DOHH2 (cell line): ENCODE measurements around the gene RPL37A.

Experiments
- H3F3A ChIP-seq: fragments of 200-600 bp; sonication (generic), shearing (Covaris generic); 2 replicates; pipeline ENCODE4 v1.6.0; 2016; ENCODE audit warnings: antibody characterized with exemption, mild to moderate bottlenecking; ENCODE audit not compliant: control insufficient read depth, insufficient read depth
- H3K27ac ChIP-seq: fragments of 200-600 bp; sonication (generic); 2 replicates; pipeline ENCODE4 v1.5.1; 2014; ENCODE audit warnings: low read depth, mild to moderate bottlenecking, low read length, moderate library complexity
- H3K27me3 ChIP-seq: fragments of 200-600 bp; sonication (generic); 2 replicates; pipeline ENCODE4 v1.6.1; 2014; ENCODE audit warnings: mild to moderate bottlenecking, low read length, mixed read lengths; ENCODE audit not compliant: control insufficient read depth
- H3K36me3 ChIP-seq: fragments of 200-600 bp; sonication (generic); 2 replicates; pipeline ENCODE4 v1.6.1; 2014; ENCODE audit warnings: mild to moderate bottlenecking, low read length, moderate library complexity, mixed read lengths; ENCODE audit not compliant: control insufficient read depth
- H3K4me1 ChIP-seq: fragments of 200-600 bp; sonication (generic); 2 replicates; pipeline ENCODE4 v1.6.1; 2014; ENCODE audit warnings: mild to moderate bottlenecking, low read length, mixed read lengths; ENCODE audit not compliant: control insufficient read depth
- H3K4me2 ChIP-seq: fragments of 200-600 bp; sonication (generic); 2 replicates; pipeline ENCODE4 v1.6.0; 2014; ENCODE audit warnings: mild to moderate bottlenecking, low read length, moderate library complexity
- H3K4me3 ChIP-seq: fragments of 200-600 bp; sonication (generic); 2 replicates; pipeline ENCODE4 v1.5.1; 2014; ENCODE audit warnings: mild to moderate bottlenecking, low read length, mixed read lengths
- H3K79me2 ChIP-seq: fragments of 200-600 bp; sonication (generic); 2 replicates; pipeline ENCODE4 v1.6.1; 2014; ENCODE audit warnings: mild to moderate bottlenecking, low read length, mixed read lengths; ENCODE audit not compliant: control insufficient read depth
- H3K9me2 ChIP-seq: fragments of 200-600 bp; sonication (generic); replicated peaks from 2 replicates; pipeline ENCODE4 v1.6.1; 2014; ENCODE audit warnings: mild to moderate bottlenecking, low read length, mixed read lengths; ENCODE audit not compliant: control insufficient read depth
- H3K9me3 ChIP-seq: fragments of 200-600 bp; sonication (generic); 2 replicates; pipeline ENCODE4 v1.6.1; 2014; ENCODE audit warnings: antibody characterized with exemption, low read length, mixed read lengths; ENCODE audit not compliant: control insufficient read depth, insufficient read depth
- H4K20me1 ChIP-seq: fragments of 200-600 bp; sonication (generic); 2 replicates; pipeline ENCODE4 v1.6.0; 2014; ENCODE audit warnings: low read depth, mild to moderate bottlenecking, antibody characterized with exemption, low read length, moderate library complexity; ENCODE audit not compliant: control insufficient read depth, insufficient read depth
- EZH2phosphoT487 ChIP-seq: fragments of 200-600 bp; sonication (generic); IDR thresholded peaks from 2 replicates; pipeline ENCODE4 v1.6.1; 2017; ENCODE audit warnings: borderline replicate concordance, mild to moderate bottlenecking, antibody characterized with exemption, low read length, moderate library complexity, mixed read lengths
- TF ChIP-seq, protein P1 (sequence below): fragments of 200-600 bp; sonication (generic); IDR thresholded peaks from one replicate; pipeline ENCODE4 v1.5.1; 2014; ENCODE audit warnings: antibody characterized with exemption, mild to moderate bottlenecking, low read depth, low read length; ENCODE audit not compliant: poor library complexity, severe bottlenecking

The RPL37A gene

DNA sequence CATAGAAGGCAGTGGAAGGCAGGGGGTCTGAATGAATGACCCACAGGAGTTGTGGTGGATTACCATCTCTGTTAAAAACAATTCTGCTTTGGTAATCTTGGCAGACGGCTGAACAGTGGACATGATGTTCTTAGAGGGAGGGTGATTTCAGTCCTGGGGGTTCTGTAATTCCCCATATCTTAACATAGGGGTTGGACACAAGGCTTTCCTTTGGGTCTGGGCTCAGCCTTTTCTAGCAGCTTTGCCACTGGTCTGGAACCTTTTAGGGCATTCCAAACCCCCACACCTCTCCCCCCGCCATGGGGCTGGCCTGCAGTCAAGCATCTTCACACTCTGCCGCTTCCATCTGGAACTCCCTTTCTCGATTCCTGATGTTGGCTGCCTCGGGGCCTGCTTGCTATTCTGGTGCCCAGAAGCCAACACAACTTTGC, 50.3 kb downstream of the RPL37A start:
- Histone ChIP-seq H3K4me2 (no peak overlapping the region), H3K4me1 (no peaks in the 10 kb centered on the region), H3F3A (no peaks in the 10 kb centered on the region), H4K20me1 (no peaks in the 10 kb centered on the region), H3K9me3 (no peaks in the 10 kb centered on the region), H3K27ac (no peak overlapping the region), H3K4me3 (no peak overlapping the region), H3K9me2 (no peaks in the 10 kb centered on the region), H3K27me3 (peaks cover 30% of the 10 kb centered on the region), H3K36me3 (no peaks in the 10 kb centered on the region), H3K79me2 (no peaks in the 10 kb centered on the region)
- TF ChIP-seq, protein P1, sequence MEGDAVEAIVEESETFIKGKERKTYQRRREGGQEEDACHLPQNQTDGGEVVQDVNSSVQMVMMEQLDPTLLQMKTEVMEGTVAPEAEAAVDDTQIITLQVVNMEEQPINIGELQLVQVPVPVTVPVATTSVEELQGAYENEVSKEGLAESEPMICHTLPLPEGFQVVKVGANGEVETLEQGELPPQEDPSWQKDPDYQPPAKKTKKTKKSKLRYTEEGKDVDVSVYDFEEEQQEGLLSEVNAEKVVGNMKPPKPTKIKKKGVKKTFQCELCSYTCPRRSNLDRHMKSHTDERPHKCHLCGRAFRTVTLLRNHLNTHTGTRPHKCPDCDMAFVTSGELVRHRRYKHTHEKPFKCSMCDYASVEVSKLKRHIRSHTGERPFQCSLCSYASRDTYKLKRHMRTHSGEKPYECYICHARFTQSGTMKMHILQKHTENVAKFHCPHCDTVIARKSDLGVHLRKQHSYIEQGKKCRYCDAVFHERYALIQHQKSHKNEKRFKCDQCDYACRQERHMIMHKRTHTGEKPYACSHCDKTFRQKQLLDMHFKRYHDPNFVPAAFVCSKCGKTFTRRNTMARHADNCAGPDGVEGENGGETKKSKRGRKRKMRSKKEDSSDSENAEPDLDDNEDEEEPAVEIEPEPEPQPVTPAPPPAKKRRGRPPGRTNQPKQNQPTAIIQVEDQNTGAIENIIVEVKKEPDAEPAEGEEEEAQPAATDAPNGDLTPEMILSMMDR: no peak
- TF ChIP-seq EZH2phosphoT487: no peak

DNA sequence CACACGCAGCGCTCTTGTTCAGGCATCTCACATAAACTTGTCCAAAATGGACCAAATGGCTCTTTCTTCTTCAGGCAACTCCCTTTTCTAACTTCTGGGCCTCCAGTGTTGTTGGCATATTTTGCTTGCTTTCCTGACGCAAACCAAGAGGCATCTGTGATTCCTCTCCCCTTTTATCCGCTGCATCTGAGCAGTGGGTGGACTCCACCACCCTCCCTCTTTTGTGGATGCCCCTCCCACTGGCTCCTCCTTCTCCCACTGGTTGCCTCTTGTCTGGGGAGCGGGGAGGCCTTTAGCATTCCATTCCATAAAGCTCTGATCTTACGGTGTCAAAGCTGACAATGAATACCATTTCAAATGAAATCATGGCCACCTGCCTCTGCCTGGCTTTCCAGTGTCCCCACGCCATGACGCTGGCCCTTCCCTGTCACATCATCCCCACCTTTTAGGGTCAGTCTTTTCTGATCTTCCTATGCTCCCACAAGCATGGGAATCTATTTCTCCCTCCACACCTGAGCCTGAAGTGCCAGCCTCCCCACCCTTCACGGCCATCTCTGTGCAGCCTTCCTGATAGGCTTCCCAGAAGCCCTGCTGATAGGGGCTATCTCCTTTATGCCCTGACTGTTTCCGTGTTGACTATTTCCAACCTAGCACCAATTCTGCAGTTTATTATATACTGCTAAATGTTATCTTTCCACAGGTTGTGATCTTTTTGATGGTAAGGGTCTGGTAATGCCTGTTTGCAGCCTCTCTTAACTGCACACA, 51.5 kb downstream of the RPL37A start:
- H3F3A ChIP-seq: no peaks in the 10 kb centered on the region
- H3K9me2 ChIP-seq: no peaks in the 10 kb centered on the region
- H3K36me3 ChIP-seq: no peaks in the 10 kb centered on the region
- peaks cover 35% of the 10 kb centered on the region for H3K27me3 ChIP-seq
- H3K4me1 ChIP-seq: peaks cover 5% of the 10 kb centered on the region
- no peak overlapping the region for H3K4me3 ChIP-seq
- H3K4me2 ChIP-seq: no peak overlapping the region
- H3K27ac ChIP-seq: no peak overlapping the region
- TF ChIP-seq, protein P1: no peak
- TF ChIP-seq EZH2phosphoT487: no peak
- no peaks in the 10 kb centered on the region for H3K79me2 ChIP-seq
- no peaks in the 10 kb centered on the region for H4K20me1 ChIP-seq
- no peaks in the 10 kb centered on the region for H3K9me3 ChIP-seq

DNA sequence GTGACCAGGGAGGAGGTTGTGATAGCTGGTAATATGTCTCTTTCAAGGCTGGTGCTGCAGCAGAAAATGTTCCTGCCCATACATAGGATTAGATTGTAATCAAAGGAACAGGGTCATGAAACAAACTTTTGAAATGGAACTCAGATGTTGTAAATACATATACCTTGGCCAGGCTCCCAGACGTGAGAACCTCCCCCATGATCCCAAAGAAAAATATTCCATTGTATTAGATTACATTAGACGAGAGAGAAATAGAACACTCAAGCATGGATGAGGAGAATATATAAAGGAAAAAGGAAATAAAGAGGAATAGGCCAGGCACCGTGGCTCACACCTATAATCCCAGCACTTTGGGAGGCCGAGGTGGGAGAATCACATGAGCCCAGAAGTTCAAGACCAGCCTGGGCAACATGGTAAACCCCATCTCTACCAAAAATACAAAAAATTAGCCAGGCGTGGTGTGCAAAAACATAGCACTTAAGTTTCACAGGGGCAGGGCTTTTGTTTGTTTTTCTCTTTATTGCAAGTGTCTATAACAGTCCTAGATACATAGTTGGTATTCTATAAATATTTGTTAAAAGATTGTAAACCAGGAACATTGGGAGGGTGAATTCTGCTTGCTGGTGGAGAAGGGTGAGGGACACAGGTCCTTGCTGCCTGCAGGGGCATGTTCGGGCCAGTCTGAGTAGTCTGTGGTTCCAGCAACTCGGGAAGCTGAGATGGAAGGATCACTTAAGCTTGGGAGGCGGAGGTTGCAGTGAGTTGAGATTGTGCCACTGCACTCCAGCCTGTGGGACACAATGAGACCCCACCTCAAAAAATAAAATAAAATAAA, 52.8 kb downstream of the RPL37A start:
- Histone ChIP-seq H3K9me2 (no peaks in the 10 kb centered on the region), H3K27me3 (peaks cover 25% of the 10 kb centered on the region), H3K4me2 (no peak overlapping the region), H3K4me3 (no peak overlapping the region), H3K27ac (no peak overlapping the region), H4K20me1 (no peaks in the 10 kb centered on the region), H3K9me3 (no peaks in the 10 kb centered on the region), H3K79me2 (no peaks in the 10 kb centered on the region), H3F3A (no peaks in the 10 kb centered on the region), H3K36me3 (no peaks in the 10 kb centered on the region), H3K4me1 (peaks cover 6% of the 10 kb centered on the region)
- TF ChIP-seq, protein P1: no peak
